A673 (cell line): ENCODE data around the gene TXNDC5.

Experiments
- EZH2 ChIP-seq: fragments of 200-600 bp; sonication (generic); IDR thresholded peaks from 2 replicates; pipeline ENCODE4 v1.6.1; 2017; ENCODE audit warnings: borderline replicate concordance, low read depth, mild to moderate bottlenecking, mixed read lengths, antibody characterized with exemption, low read length; ENCODE audit not compliant: poor library complexity, severe bottlenecking
- TF ChIP-seq, protein P1 (sequence below): fragments of 300-800, 200-600 bp; sonication (generic); conservative IDR thresholded peaks from 2 replicates; pipeline ENCODE4 v1.5.1; 2017; ENCODE audit warnings: low read depth, mild to moderate bottlenecking, antibody characterized with exemption, low read length, moderate library complexity, mixed read lengths

- TF ChIP-seq, protein P1, sequence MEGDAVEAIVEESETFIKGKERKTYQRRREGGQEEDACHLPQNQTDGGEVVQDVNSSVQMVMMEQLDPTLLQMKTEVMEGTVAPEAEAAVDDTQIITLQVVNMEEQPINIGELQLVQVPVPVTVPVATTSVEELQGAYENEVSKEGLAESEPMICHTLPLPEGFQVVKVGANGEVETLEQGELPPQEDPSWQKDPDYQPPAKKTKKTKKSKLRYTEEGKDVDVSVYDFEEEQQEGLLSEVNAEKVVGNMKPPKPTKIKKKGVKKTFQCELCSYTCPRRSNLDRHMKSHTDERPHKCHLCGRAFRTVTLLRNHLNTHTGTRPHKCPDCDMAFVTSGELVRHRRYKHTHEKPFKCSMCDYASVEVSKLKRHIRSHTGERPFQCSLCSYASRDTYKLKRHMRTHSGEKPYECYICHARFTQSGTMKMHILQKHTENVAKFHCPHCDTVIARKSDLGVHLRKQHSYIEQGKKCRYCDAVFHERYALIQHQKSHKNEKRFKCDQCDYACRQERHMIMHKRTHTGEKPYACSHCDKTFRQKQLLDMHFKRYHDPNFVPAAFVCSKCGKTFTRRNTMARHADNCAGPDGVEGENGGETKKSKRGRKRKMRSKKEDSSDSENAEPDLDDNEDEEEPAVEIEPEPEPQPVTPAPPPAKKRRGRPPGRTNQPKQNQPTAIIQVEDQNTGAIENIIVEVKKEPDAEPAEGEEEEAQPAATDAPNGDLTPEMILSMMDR: no peak
- TF ChIP-seq EZH2: no peak
Measured at GRCh38 chr6:7896465-7896987, 14.1 kb downstream of the TXNDC5 start.
